GM12891 (cell line): ENCODE results near the gene NEK10.
A peak's percentile ranks its signal among the peaks of the same experiment; 100 is the strongest.

Experiments
- POLR2A ChIP-seq: IDR thresholded peaks from 2 replicates; pipeline ENCODE4 v1.6.1; 2011; ENCODE audit warnings: low read depth, low read length, control low read depth
- POLR2AphosphoS5 ChIP-seq: IDR thresholded peaks from 2 replicates; pipeline ENCODE4 v1.6.1; 2011; ENCODE audit warnings: low read depth, low read length, control low read depth
- POU2F2 ChIP-seq: IDR thresholded peaks from 2 replicates; pipeline ENCODE4 v1.6.1; 2011; ENCODE audit warnings: low read depth, mild to moderate bottlenecking, control low read depth, low read length, moderate library complexity
- SPI1 ChIP-seq: IDR thresholded peaks from 2 replicates; pipeline ENCODE4 v1.6.1; 2011; ENCODE audit warnings: low read depth, low read length, control low read depth

DNA sequence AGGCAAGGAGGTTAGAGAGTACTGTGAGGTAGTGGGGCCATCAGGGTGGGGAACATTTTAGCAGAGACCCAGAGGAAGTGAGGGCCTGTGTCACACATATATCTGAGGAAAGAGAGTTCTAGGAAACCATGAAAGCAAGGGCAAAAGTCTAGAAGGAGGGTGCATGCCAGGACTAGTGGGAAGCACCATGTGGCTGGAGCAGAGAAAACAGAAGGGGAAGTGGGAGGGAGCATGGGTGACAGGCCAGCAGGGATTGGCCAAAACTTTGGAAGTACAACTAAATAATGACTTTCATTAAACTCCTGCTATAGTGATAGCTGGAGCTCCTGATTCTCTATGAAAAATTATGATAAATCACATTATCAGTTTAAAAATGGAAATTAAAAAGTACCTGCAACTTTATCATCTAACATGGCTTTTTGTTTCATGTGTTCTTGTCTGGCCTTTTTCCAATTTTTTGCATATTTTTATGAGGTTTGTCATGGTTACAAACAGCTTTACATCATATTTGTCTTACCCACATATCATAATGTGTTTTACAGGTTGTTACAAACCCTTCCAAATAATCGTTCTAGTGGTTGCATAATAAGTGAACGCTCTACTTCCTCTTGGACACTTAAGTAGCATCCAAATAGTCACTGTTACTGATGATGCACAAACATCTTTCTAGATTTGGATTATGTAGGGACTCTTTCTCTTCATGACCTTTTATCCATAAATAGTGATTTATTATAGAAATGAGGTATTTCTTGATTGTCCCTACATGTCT is 168.3 kb downstream of the NEK10 start:
- TF ChIP-seq POU2F2 (no peak), POLR2AphosphoS5 (no peak), SPI1 (0 out of 2 replicates have a peak, but pooled peaks have one; percentile 2), POLR2A (no peak)
